SKM-1 treated with dmso at 0.1 percent for 144 hours (cell line): ENCODE results near the gene ID1.
"Not testable (repeated sequence)": the region's sequence is repeated elsewhere in the genome, so short reads cannot be mapped to it uniquely, and the experiment has no call there.

ENCODE experiments used
- DNase-seq: peaks from one replicate; lab custom pipeline; 2025; ENCODE audit not compliant: unreplicated experiment; lab: John Stamatoyannopoulos, UW

The ID1 gene

GRCh38 chr20:31633339-31633914 lies 28.3 kb downstream of the ID1 start:
- no peak for DNase-seq

GRCh38 chr20:31637660-31638059 lies 32.6 kb downstream of the ID1 start, which contains the start of gene COX4I2:
COX4I2 (plus strand) TSS chr20:31637912; CDS start chr20:31639018, 1,106 bp downstream.
- no peak for DNase-seq

- no peak for DNase-seq
Observed at GRCh38 chr20:31638317-31638716, 33.2 kb downstream of the ID1 start.

- no peak for DNase-seq
Observed at GRCh38 chr20:31638816-31639215, 33.7 kb downstream of the ID1 start.

- DNase-seq = no peak
Observed at GRCh38 chr20:31640259-31640658, 35.2 kb downstream of the ID1 start.

- DNase-seq = no peak
Observed at GRCh38 chr20:31641391-31641790, 36.3 kb downstream of the ID1 start.

- DNase-seq = no peak
Observed at GRCh38 chr20:31642837-31643236, 37.7 kb downstream of the ID1 start.

- DNase-seq = no peak
Observed at GRCh38 chr20:31643522-31643921, 38.4 kb downstream of the ID1 start.

GRCh38 chr20:31644701-31645100 lies 39.6 kb downstream of the ID1 start:
- DNase-seq = no peak

- DNase-seq = not testable (repeated sequence)
Observed at GRCh38 chr20:31648104-31648503, 43.0 kb downstream of the ID1 start.

GRCh38 chr20:31652917-31653396 lies 47.9 kb downstream of the ID1 start:
- DNase-seq = no peak

- no peak for DNase-seq
Observed at GRCh38 chr20:31653561-31653960, 48.5 kb downstream of the ID1 start.

- no peak for DNase-seq
Observed at GRCh38 chr20:31654534-31654933, 49.4 kb downstream of the ID1 start.
